Cardiac fibroblast (primary cell): ENCODE results near the gene RAPGEF1.

Source experiments
- DNase-seq, 2 donors: peaks; one replicate each; pipeline versions ENCODE4 v3.0.0 to v3.0.0-alpha.2; 2010; ENCODE audit warnings: low read depth in 2 of 2
- H3K4me3 ChIP-seq, 2 donors: replicated peaks in 1 of 2; 1 replicate in 1 of 2; 2 replicates in 1 of 2; pipeline ENCODE4 v1.5.1; 2011; ENCODE audit warnings: low read depth in 2 of 2, low read length in 2 of 2, mild to moderate bottlenecking in 2 of 2, moderate library complexity in 1 of 2
- CTCF ChIP-seq: IDR thresholded peaks from one replicate; pipeline ENCODE4 v1.5.1; 2011; ENCODE audit warnings: low read depth, mild to moderate bottlenecking, low read length, inconsistent platforms

Gene RAPGEF1

GRCh38 chr9:131748411-131748955, 8.6 kb upstream of the RAPGEF1 start:
- DNase-seq = no peak

GRCh38 chr9:131747352-131747751, 7.5 kb upstream of the RAPGEF1 start:
- peak; percentile 80 to 81 for DNase-seq
- no peak overlapping the region for H3K4me3 ChIP-seq
- peak; percentile 71 for TF ChIP-seq CTCF

More at GRCh38 chr9:131748411-131748955, 8.6 kb upstream of the RAPGEF1 start:
- no peak overlapping the region for H3K4me3 ChIP-seq
- TF ChIP-seq CTCF = no peak

GRCh38 chr9:131745610-131746009, 5.7 kb upstream of the RAPGEF1 start:
- H3K4me3 ChIP-seq = no peak overlapping the region
- TF ChIP-seq CTCF = no peak
- DNase-seq = no peak

GRCh38 chr9:131744720-131745201, 4.9 kb upstream of the RAPGEF1 start:
- no peak for DNase-seq
- H3K4me3 ChIP-seq = no peak overlapping the region
- no peak for TF ChIP-seq CTCF

- no peak for TF ChIP-seq CTCF
- H3K4me3 ChIP-seq = no peak overlapping the region
- peak in 1 of 2 donors; percentile 28 for DNase-seq
Measured at GRCh38 chr9:131744171-131744719, 4.4 kb upstream of the RAPGEF1 start.

- no peak overlapping the region for H3K4me3 ChIP-seq
- TF ChIP-seq CTCF = no peak
- no peak for DNase-seq
Measured at GRCh38 chr9:131743501-131743900, 3.6 kb upstream of the RAPGEF1 start.

- DNase-seq = no peak
- no peak overlapping the region for H3K4me3 ChIP-seq
- no peak for TF ChIP-seq CTCF
Measured at GRCh38 chr9:131743096-131743495, 3.2 kb upstream of the RAPGEF1 start.
